ENCODE data around the gene DGCR6L. TPM values are rescaled to one million over a fixed set of nuclear protein-coding genes. Genes with fewer than 3 reads are reported as not detected.
"Not testable (repeated sequence)": the region's sequence is repeated elsewhere in the genome, so short reads cannot be mapped to it uniquely, and the experiment has no call there.

The DGCR6L gene
- total RNA-seq, 1 donor from 2014 or later = 33.3 TPM

GRCh38 chr22:20319041-20319744 lies 667 bp downstream of the DGCR6L start:
- no peak for DNase-seq (ENCODE audit: low read depth)
- no peak for TF ChIP-seq EZH2 (IDR thresholded peaks at IDR 0.05; ENCODE audit: insufficient read depth, low read length)
- TF ChIP-seq, protein P1, sequence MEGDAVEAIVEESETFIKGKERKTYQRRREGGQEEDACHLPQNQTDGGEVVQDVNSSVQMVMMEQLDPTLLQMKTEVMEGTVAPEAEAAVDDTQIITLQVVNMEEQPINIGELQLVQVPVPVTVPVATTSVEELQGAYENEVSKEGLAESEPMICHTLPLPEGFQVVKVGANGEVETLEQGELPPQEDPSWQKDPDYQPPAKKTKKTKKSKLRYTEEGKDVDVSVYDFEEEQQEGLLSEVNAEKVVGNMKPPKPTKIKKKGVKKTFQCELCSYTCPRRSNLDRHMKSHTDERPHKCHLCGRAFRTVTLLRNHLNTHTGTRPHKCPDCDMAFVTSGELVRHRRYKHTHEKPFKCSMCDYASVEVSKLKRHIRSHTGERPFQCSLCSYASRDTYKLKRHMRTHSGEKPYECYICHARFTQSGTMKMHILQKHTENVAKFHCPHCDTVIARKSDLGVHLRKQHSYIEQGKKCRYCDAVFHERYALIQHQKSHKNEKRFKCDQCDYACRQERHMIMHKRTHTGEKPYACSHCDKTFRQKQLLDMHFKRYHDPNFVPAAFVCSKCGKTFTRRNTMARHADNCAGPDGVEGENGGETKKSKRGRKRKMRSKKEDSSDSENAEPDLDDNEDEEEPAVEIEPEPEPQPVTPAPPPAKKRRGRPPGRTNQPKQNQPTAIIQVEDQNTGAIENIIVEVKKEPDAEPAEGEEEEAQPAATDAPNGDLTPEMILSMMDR (IDR thresholded peaks at IDR 0.05; ENCODE audit: insufficient read depth, low read depth, low read length) = no peak
- Mint-ChIP-seq H3K4me3 (ENCODE audit: unreplicated experiment) (peak overlapping the region; percentile 94), H3K4me1 (ENCODE audit: low read depth, unreplicated experiment) (peaks cover 28% of the 10 kb centered on the region), H3K27ac (ENCODE audit: unreplicated experiment) (no peak overlapping the region), H3K36me3 (ENCODE audit: low read depth, unreplicated experiment) (no peaks in the 10 kb centered on the region), H3K27me3 (ENCODE audit: low read depth, unreplicated experiment) (no peaks in the 10 kb centered on the region), H3K9me3 (ENCODE audit: unreplicated experiment) (no peaks in the 10 kb centered on the region)
- H3K9me3 ChIP-seq (ENCODE audit: insufficient read depth, low read depth, low read length) = no peaks in the 10 kb centered on the region
- no peaks in the 10 kb centered on the region for H3K36me3 ChIP-seq (ENCODE audit: insufficient read depth, low read length)
- H4K20me1 ChIP-seq (ENCODE audit: insufficient read depth, low read length) = peaks cover 28% of the 10 kb centered on the region
- peaks cover 28% of the 10 kb centered on the region for H3K4me1 ChIP-seq (ENCODE audit: insufficient read depth, low read length)
- no peak overlapping the region for H3K27ac ChIP-seq (ENCODE audit: low read depth, low read length)
- peak overlapping the region; percentile 89 for H3K9ac ChIP-seq (ENCODE audit: low read length)
- peaks cover 13% of the 10 kb centered on the region for H3K79me2 ChIP-seq (ENCODE audit: insufficient read depth, low read length)
- H2AFZ ChIP-seq (ENCODE audit: low read depth, low read length) = peak overlapping the region; percentile 97
- H3K4me2 ChIP-seq (ENCODE audit: low read length) = peak overlapping the region; percentile 99
- FAIRE-seq = no peak
- peak overlapping the region; percentile 81 for H3K4me3 ChIP-seq (ENCODE audit: insufficient read depth, low read depth, low read length)
- H3K27me3 ChIP-seq (ENCODE audit: insufficient read depth, low read length) = no peaks in the 10 kb centered on the region

DNA sequence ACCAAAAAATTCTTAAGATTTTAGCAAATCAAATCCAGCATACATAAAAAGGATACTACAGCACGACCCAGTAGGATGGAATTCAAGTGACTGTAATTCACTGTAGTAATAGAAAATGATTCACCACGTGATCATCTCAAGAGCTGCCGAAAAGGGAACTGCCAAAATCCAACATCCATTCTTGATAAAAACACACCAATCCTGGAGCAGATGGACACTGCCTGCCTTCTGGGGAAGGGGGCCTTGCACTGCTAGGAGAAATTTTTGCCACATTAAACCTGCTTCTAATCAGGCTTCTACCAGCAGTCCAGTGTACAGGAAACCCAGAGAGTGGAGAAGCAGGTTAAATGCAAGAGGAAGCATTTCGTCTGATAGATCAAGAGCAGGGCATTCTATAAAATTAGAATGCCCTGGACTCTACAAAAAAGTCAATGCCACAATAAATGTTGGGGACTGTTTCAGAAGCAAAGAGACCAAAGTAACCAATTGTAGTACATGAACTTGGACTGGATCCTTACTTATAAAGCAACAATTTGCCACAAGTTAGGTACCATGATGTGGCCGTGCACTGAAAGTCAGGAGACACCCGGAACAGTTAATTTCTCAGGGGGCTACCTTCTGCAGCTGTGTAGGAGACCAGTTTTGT lies 1.7 kb downstream of the DGCR6L start:
- peak overlapping the region; percentile 17 for H3K4me2 ChIP-seq (ENCODE audit: low read length)
- Mint-ChIP-seq H3K4me1 (ENCODE audit: low read depth, unreplicated experiment) (peaks cover 23% of the 10 kb centered on the region), H3K4me3 (ENCODE audit: unreplicated experiment) (peak overlapping the region; percentile 94)
- not testable (repeated sequence) for H3K27ac ChIP-seq (ENCODE audit: low read depth, low read length); H3K9me3 ChIP-seq (ENCODE audit: insufficient read depth, low read depth, low read length); H3K27me3 Mint-ChIP-seq (ENCODE audit: low read depth, unreplicated experiment); H3K36me3 Mint-ChIP-seq (ENCODE audit: low read depth, unreplicated experiment); H3K4me3 ChIP-seq (ENCODE audit: insufficient read depth, low read depth, low read length); H3K27ac Mint-ChIP-seq (ENCODE audit: unreplicated experiment); H3K27me3 ChIP-seq (ENCODE audit: insufficient read depth, low read length); H3K9ac ChIP-seq (ENCODE audit: low read length); H2AFZ ChIP-seq (ENCODE audit: low read depth, low read length); H3K9me3 Mint-ChIP-seq (ENCODE audit: unreplicated experiment); H3K36me3 ChIP-seq (ENCODE audit: insufficient read depth, low read length); DNase-seq (ENCODE audit: low read depth)
- H3K79me2 ChIP-seq (ENCODE audit: insufficient read depth, low read length) = peaks cover 13% of the 10 kb centered on the region
- peaks cover 20% of the 10 kb centered on the region for H3K4me1 ChIP-seq (ENCODE audit: insufficient read depth, low read length)
- peaks cover 28% of the 10 kb centered on the region for H4K20me1 ChIP-seq (ENCODE audit: insufficient read depth, low read length)
- FAIRE-seq = peak; percentile 20

DNA sequence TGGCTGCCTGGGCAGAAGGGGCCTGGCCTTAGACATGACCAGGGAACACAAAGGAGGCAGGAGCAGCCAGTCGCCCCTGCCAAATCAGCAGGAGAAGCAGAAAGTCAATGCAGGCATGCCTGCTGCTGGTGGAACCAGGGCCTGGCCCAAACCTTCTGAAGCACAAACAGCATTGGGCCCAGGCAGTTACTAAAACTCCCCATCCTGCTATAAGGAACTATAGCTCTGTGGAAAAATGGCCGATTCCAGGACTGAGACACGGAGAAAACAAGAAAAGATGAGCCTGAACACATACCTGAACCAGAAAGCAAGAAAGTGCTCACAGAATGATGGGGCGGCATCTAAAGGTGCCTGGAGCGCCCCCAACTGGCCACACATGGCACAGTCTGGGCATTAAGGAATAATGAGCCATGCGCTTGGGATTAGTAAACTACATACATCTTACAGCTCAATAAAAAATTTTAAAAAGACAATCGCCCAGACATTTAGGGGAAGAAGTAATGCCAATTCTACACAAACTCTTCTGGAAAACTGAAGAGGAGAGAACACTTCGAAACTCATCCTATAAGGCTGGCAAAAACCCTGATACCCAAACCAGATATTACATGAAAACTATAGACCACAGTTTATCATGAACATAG lies 2.3 kb downstream of the DGCR6L start:
- Histone ChIP-seq H3K79me2 (ENCODE audit: insufficient read depth, low read length) (peaks cover 13% of the 10 kb centered on the region), H3K4me1 (ENCODE audit: insufficient read depth, low read length) (peaks cover 14% of the 10 kb centered on the region), H4K20me1 (ENCODE audit: insufficient read depth, low read length) (peaks cover 28% of the 10 kb centered on the region), H3K4me2 (ENCODE audit: low read length) (peak overlapping the region; percentile 17)
- H3K9me3 ChIP-seq (ENCODE audit: insufficient read depth, low read depth, low read length); H3K4me3 ChIP-seq (ENCODE audit: insufficient read depth, low read depth, low read length); FAIRE-seq; H3K27me3 ChIP-seq (ENCODE audit: insufficient read depth, low read length); H3K9ac ChIP-seq (ENCODE audit: low read length); H3K27ac ChIP-seq (ENCODE audit: low read depth, low read length); DNase-seq (ENCODE audit: low read depth); H3K36me3 Mint-ChIP-seq (ENCODE audit: low read depth, unreplicated experiment); H3K27me3 Mint-ChIP-seq (ENCODE audit: low read depth, unreplicated experiment); H3K27ac Mint-ChIP-seq (ENCODE audit: unreplicated experiment); H2AFZ ChIP-seq (ENCODE audit: low read depth, low read length); H3K36me3 ChIP-seq (ENCODE audit: insufficient read depth, low read length); H3K9me3 Mint-ChIP-seq (ENCODE audit: unreplicated experiment): not testable (repeated sequence)
- Mint-ChIP-seq H3K4me3 (ENCODE audit: unreplicated experiment) (peak overlapping the region; percentile 94), H3K4me1 (ENCODE audit: low read depth, unreplicated experiment) (peaks cover 19% of the 10 kb centered on the region)
- TF ChIP-seq, protein P1 (IDR thresholded peaks at IDR 0.05; ENCODE audit: insufficient read depth, low read depth, low read length) = peak; percentile 51

Data from astrocyte (in vitro differentiated cells and primary cell).